ENCODE measurements around the gene SLC43A3. TPM values are rescaled to one million over a fixed set of nuclear protein-coding genes. Genes with fewer than 3 reads are reported as not detected.

The SLC43A3 gene
- total RNA-seq, 2 donors from 2014 or later = 23.1 to 30.0 TPM

DNA sequence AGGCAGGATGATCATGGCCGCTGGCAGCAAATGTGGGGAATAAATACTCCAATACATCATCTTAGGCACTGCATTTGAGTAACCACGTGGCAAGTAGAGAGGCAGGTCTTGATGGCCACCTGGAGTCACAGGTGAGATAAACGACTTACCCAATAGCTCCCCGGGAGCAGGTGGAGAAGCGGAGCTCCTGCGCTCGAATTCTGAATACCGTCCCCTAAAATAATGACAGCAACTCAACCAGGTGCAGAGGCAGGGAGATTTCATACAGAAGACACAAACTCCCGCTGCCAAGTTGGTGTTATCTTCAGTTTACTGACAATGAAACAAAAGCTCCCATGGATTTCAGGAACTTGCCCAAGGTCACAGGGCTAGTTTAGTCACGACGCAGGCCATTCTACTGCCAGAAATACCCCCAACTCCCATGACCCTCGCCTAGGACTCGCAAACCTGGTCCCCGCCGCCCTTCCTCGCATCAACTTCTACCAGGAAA is 437 bp downstream of the SLC43A3 start:
- peak; percentile 21 for ATAC-seq
- no peaks in the 10 kb centered on the region for H3K9me3 ChIP-seq
- no peak overlapping the region for H3K4me3 ChIP-seq
- WGBS, 2 donors = 19 to 34% methylated on average over 16 of the region's 16 CpGs
- no peak for TF ChIP-seq CTCF (IDR thresholded peaks at IDR 0.05)
- TF ChIP-seq POLR2A (IDR thresholded peaks at IDR 0.05) = no peak
- no peaks in the 10 kb centered on the region for H3K27me3 ChIP-seq
- peaks cover 56% of the 10 kb centered on the region for H3K4me1 ChIP-seq
- intact Hi-C loops (cut with DNase I) = no loop called here
- H3K27ac ChIP-seq = peak overlapping the region; percentile 78 to 94 (median 90)
- peak in 3 of 4 donors; percentile 16 to 48 (median 33) for DNase-seq
- no peaks in the 10 kb centered on the region for H3K36me3 ChIP-seq (replicated peaks in 1 of 2; ENCODE audit: insufficient read depth in 1 of 2, low read depth in 2 of 2)

- no peak overlapping the region for H3K4me3 ChIP-seq
- H3K9me3 ChIP-seq = no peaks in the 10 kb centered on the region
- H3K36me3 ChIP-seq (replicated peaks in 1 of 2; ENCODE audit: insufficient read depth in 1 of 2, low read depth in 2 of 2) = no peaks in the 10 kb centered on the region
- ATAC-seq (peak; percentile 26), DNase-seq (peak; percentile 25 to 51 (median 44))
- intact Hi-C loops (cut with DNase I) = no loop called here
- H3K4me1 ChIP-seq = peaks cover 56% of the 10 kb centered on the region
- peak overlapping the region; percentile 65 to 94 (median 90) for H3K27ac ChIP-seq
- 59 to 65% methylated on average over 10 to 15 of the region's 15 CpGs for WGBS, 2 donors
- no peak for TF ChIP-seq CTCF (IDR thresholded peaks at IDR 0.05)
- no peak for TF ChIP-seq POLR2A (IDR thresholded peaks at IDR 0.05)
- H3K27me3 ChIP-seq = no peaks in the 10 kb centered on the region
These were observed 1.1 kb downstream of the SLC43A3 start for GRCh38 chr11:57425565-57426438.

DNA sequence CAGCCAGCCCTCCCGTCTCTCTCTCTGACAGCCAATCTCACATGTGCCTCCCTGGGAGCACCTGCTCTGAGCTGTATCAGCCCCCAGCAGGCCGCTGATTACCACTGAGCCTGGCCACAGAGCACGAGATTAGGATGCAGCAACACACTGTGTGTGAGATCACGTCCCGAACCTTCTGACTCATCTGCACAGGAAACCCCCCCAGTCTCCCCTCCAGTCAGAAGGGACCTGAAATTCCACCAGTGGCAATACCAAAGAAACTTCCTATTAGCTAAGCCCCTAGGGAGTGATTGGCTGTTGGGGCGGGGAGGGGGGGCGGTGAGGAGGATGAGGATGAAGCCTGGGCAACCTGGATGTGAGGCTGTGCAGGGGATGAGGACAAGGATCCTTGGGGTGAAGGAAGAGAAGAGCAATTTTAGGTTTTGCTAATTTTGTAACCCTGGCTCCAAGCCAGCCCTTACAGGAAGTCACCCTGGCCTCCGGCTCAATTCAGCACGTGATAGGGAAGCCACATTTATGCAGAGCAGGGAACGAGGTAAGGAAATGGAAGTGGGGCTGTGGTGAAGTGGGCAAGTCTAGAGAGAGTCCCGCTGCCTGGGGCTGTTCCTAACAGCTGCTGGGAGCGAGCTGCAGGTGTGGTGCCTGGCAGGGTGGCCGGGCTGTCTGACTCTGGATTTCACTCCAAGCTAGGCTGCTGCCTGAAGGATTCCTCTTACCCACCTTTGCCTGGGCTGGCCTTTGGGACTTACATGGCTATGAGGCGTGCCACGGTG is 1.9 kb downstream of the SLC43A3 start:
- Histone ChIP-seq H3K27me3 (no peaks in the 10 kb centered on the region), H3K4me3 (no peak overlapping the region), H3K36me3 (replicated peaks in 1 of 2; ENCODE audit: insufficient read depth in 1 of 2, low read depth in 2 of 2) (peaks cover 0 to 2% of the 10 kb centered on the region in 2 donors), H3K4me1 (peaks cover 47% of the 10 kb centered on the region), H3K27ac (peak overlapping the region; percentile 65 to 94 (median 90)), H3K9me3 (no peaks in the 10 kb centered on the region)
- ATAC-seq = peak; percentile 43
- TF ChIP-seq POLR2A (IDR thresholded peaks at IDR 0.05) = peak in 1 of 3 donors; percentile 25
- TF ChIP-seq CTCF (IDR thresholded peaks at IDR 0.05) = no peak
- intact Hi-C loops (cut with DNase I) = no loop called here
- 49 to 52% methylated on average over 15 of the region's 15 CpGs for WGBS, 2 donors
- peak; percentile 31 to 78 (median 50) for DNase-seq

- peak overlapping the region in 3 of 4 donors; percentile 89 to 94 (median 91) for H3K27ac ChIP-seq
- H3K9me3 ChIP-seq = no peaks in the 10 kb centered on the region
- H3K4me3 ChIP-seq = no peak overlapping the region
- ATAC-seq (no peak), DNase-seq (no peak)
- H3K27me3 ChIP-seq = no peaks in the 10 kb centered on the region
- H3K4me1 ChIP-seq = peaks cover 44% of the 10 kb centered on the region
- WGBS, 2 donors = 68 to 82% methylated on average over 8 to 9 of the region's 9 CpGs
- H3K36me3 ChIP-seq (replicated peaks in 1 of 2; ENCODE audit: insufficient read depth in 1 of 2, low read depth in 2 of 2) = peaks cover 0 to 2% of the 10 kb centered on the region in 2 donors
- intact Hi-C loops (cut with DNase I) = no loop called here
- no peak for TF ChIP-seq CTCF (IDR thresholded peaks at IDR 0.05)
- no peak for TF ChIP-seq POLR2A (IDR thresholded peaks at IDR 0.05)
These were observed 2.7 kb downstream of the SLC43A3 start for GRCh38 chr11:57424137-57424791.

All from body of pancreas (tissue), 4 donors.